ENCODE results near the gene ARCN1.
"Not testable (repeated sequence)": the region's sequence is repeated elsewhere in the genome, so short reads cannot be mapped to it uniquely, and the experiment has no call there.

Gene ARCN1

DNA sequence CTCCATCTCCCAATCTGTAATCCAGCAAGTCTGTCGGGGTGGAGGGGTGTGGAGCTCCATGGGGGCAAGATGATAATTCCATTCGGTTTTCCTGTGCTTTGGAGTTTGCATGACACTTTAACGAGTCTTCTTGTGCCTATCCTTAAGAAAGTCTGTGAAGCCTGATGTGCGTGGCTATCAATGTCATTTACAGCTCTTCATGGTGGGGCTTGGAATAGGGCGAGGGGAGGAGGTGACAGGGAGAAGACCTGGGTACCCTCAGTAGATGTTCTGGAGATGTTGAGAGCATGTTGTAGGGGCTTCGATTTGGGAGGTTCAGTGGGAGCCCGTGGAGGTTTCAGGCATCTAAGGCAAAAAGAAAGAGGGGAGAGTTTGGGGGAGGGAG, 34.6 kb downstream of the ARCN1 start:
- DNase-seq: no peak

DNA sequence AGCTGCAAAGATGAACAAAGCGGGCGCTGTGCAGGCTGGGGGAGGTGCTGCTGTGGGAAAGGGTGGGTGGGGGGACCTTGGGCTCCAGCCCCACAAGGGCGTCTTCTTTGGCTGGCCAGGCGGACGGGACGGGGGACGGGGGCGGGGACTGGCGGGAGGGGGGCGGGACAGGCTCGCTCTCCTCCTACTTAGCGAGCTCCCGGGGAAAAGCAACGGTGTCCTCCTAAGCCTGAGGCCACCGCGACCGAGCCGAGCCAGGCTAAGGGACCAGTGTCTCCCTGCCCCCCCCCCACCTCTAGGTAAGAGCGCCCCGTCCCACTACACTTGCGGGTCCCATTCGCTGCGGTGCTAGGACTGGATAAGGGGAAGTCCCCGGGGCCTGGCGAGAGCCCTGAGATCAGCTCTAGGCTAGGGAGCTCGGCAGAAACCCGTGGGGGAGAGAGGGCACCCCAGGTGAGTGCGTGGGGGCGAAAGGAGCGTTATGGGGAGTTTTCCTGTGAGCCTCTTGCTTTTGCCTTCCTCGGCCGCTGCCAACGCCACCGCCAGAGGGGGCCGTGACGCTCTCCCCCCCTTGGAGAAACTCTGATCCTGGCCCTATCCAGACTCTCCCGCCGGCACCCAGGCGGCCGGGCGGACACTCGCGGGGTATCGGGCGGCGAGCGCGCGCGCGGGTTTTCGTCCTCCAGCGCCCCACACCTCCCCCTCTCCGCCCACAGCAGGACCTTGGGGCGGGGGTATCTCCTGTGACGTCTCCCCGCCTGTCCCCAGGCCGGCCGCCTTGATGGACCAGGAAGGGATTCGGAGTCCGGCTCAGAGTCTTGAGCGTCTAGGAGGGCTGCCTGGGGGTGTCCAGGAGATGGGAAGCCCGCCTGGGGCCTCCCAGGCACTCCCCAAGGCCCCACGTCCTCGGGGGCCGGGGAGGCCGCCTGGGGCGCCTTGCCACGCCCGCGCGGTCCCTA, 35.5 kb downstream of the ARCN1 start, which contains the start of gene PHLDB1:
Gene PHLDB1, plus strand, starts transcription at position 215 of the 959 bp plus-strand sequence. CDS start 6,222 bp downstream, outside the sequence.
- peak; percentile 13 for DNase-seq

GRCh38 chr11:118608360-118609227, 36.4 kb downstream of the ARCN1 start:
- DNase-seq: no peak

DNA sequence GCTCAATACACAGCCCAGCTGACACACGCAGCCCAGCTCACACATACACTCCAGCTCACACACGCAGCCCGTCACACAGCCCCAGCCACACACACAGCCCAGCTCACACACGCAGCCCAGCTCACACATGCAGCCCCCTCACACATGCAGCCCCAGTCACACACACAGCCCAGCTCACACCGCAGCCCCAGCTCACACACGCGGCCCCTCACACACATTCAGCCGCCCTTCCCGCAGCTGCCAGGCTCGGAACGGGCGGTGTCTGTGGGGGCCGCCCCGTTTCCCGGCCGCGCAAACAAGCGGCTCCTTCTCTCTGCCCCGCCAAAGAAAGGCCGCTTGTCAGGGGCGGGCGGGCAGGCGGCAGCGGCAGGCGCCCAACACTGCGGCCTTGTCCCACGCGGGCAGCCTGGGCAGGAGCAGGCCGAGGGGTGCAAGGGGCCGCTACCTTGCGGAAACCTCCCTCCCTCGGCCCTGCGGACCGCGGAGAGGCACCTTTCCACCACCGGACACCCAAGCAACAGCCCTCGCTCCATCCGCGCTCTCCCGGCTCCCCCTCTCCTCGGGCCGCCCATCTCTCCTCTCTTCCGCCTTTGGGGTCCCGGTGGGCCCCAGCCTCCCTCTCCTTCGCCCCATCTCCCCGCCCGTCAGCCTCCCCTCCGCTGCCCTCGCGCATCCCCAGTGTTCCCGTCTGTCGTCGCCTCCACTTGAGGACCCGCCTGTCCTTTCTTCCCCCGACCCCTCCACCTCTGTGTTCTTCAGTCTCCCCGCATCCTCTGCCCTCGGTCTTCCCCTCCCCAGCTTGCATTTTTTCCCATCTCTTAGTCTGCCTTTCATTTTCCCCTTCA, 37.4 kb downstream of the ARCN1 start:
- DNase-seq: no peak

GRCh38 chr11:118610225-118610772, 38.1 kb downstream of the ARCN1 start:
- no peak for DNase-seq

- DNase-seq: peak; percentile 37
Observed at GRCh38 chr11:118610773-118611432, 38.7 kb downstream of the ARCN1 start.

- not testable (repeated sequence) for DNase-seq
Observed at GRCh38 chr11:118611433-118611795, 39.2 kb downstream of the ARCN1 start.

DNA sequence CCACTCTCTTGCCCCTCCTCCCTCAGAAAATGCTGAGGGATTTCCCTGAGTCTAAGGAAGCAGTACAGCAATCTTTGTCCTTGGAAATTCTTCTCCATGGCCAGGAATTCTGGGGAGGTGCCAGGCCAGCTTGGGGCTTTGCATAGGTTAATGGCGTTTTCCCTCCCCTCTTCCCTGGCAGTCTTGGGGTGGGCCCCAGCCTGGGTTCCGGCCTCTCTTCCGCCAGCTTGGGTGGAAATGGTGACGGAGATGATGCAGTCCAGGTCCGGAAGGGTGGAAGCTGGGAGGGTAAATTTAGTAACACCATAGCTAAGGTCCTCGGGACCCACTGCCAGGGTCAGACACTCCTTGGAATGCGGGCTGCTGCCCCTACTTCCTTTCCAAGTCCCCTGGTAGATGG, 40.2 kb downstream of the ARCN1 start:
- DNase-seq: no peak

GRCh38 chr11:118614511-118614910, 42.3 kb downstream of the ARCN1 start:
- DNase-seq: no peak

- no peak for DNase-seq
Observed at GRCh38 chr11:118615282-118615975, 43.2 kb downstream of the ARCN1 start.

GRCh38 chr11:118615976-118616371, 43.8 kb downstream of the ARCN1 start:
- no peak for DNase-seq

DNA sequence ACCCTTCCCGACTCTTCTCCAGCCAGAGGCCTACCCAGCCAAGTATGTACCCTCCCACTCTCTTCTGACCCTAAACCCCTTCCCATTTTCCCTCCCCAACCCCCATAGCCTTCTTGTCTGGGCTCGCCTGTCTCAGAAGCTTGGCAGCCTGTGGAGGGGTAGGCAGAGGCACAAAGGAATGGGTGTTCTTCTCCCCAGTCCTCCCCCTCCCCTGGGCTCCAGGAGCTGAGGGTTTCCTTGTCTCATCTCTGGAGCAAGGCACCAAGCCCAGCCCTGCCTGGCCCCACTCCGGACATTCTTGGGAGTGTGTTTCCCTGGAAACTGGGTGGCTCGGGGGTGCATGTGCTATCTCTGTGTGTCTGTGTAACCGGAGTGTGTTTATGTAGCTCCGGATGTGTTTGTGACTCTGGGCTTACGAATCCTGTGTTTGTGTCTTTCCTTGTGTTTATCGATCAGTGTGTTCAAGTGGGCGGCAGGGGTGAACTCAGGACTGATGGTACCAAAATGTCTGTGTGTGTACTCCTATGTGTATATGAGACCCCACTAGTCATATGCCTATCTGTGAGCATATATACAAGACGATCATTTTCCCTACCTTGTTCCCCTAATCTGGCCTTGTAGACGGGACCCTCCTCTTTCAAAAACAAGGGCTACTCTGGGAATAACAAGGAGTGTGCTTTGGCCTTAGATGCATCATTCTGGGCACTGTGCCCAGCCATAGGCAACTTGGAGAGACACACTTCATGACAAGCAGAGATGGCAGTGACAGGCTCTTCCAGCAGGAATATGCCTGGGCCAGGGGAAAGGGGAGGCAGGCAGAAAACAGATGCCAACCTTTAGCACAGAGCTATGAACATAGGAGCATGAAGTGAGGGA, 46.1 kb downstream of the ARCN1 start:
- DNase-seq: no peak

GRCh38 chr11:118618991-118619375, 46.8 kb downstream of the ARCN1 start:
- no peak for DNase-seq

- DNase-seq: no peak
Observed at GRCh38 chr11:118619444-118620197, 47.4 kb downstream of the ARCN1 start.

GRCh38 chr11:118620529-118621070, 48.4 kb downstream of the ARCN1 start:
- no peak for DNase-seq

DNA sequence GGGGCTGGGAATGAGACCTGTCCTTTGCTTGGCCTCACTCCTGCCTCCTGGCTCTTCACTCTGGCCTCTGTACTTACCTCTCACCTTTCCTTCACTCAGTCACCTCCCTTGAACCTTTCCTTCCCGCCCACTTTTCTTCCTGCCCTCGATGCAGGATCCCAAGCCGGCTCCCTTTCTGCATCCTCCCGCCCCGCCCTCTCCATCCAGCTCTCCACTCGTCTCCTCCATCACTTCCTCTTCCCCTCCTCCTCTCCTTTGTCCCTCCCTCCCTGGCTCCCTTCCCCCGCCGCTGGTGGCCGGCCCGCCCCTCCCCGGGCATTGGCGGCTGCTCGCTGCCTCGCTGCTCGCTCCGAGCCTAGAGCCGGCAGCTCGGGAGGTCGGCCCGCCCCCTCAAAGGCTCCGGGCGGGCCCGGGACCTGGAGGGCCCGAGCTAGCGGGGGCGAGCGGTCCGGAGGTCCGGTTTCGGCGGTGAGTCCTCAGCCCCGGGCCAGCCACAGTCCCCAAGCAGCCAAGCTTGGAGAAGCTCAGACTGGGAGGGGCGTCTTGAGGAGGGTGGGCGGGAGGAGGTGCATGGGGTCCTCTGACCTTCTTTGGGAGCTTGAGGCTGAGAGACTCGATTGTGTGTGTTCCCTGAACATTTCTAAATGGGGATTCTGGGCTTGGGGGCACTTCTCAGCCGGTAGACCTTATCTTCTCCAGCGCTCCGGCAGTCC, 49.0 kb downstream of the ARCN1 start:
- peak; percentile 89 for DNase-seq

DNA sequence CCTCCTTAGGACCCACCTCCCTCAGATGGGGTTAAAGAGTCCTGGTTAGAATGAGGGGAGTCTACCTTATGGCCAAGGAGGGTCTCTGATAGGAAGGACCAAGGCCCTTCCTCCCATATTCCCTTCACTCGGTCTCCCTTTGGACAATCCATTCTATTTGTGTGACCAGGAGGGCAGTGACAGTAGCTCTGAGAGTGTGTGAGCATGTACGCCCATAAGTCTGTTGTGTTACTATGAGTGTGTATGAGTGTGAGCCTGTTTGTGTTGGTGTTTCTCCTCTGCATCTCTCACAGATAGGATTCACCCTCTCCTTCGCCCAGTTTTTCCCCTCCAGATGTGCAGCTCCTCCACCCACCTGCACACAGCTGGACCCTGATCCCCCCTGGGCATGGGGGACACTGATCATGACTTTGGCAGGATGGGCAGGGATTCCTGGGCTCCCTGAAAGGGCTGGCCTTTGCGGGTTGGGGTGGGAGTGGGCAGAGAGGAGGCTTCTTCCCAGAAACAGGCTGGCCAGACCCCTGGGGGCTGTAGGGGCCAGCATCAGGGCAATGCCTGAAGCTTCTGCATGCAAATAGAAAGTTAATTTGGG, 49.7 kb downstream of the ARCN1 start:
- no peak for DNase-seq

Measured in NCI-H1092 treated with DMSO at 0.1 percent for 48 hours (cell line).